HepG2 (cell line): ENCODE results near the gene IFIT5. TPM values are rescaled to one million over a fixed set of nuclear protein-coding genes. Genes with fewer than 3 reads are reported as not detected.

ENCODE experiments used
- CBFB ChIP-seq: sonication (generic); formaldehyde crosslinking; IDR thresholded peaks from 2 replicates; pipeline ENCODE4 v1.4.0; 2020; ENCODE audit warnings: missing genetic modification reagents
- CSRNP2 ChIP-seq: sonication (generic); formaldehyde crosslinking; conservative IDR thresholded peaks from 2 replicates; pipeline ENCODE4 v1.8.0; 2022; ENCODE audit warnings: low read depth, missing genetic modification reagents
- FUBP1 ChIP-seq: sonication (generic); formaldehyde crosslinking; IDR thresholded peaks from 2 replicates; pipeline ENCODE4 v1.5.1; 2020; ENCODE audit warnings: missing genetic modification reagents, mild to moderate bottlenecking, borderline replicate concordance
- HOXA7 ChIP-seq: sonication (generic); formaldehyde crosslinking; IDR thresholded peaks from 2 replicates; pipeline ENCODE4 v1.8.1; 2022; ENCODE audit warnings: mild to moderate bottlenecking, missing genetic modification reagents, moderate library complexity
- IRF1 ChIP-seq: sonication (generic); formaldehyde crosslinking; IDR thresholded peaks from 2 replicates; pipeline ENCODE4 v1.4.0; 2020; ENCODE audit warnings: low read depth, mild to moderate bottlenecking, missing genetic modification reagents
- JUNB ChIP-seq: sonication (generic); formaldehyde crosslinking; IDR thresholded peaks from 2 replicates; pipeline ENCODE4 v1.8.0; 2022; ENCODE audit warnings: missing genetic modification reagents, mild to moderate bottlenecking, borderline replicate concordance
- KDM3A ChIP-seq: IDR thresholded peaks from 2 replicates; pipeline ENCODE4 v1.6.1; 2018; ENCODE audit warnings: low read depth, missing compliant biosample characterization
- MZF1 ChIP-seq: sonication (generic); formaldehyde crosslinking; IDR thresholded peaks from 2 replicates; pipeline ENCODE4 v1.8.1; 2023; ENCODE audit warnings: mild to moderate bottlenecking, missing genetic modification reagents, borderline replicate concordance
- NCOR1 ChIP-seq: fragments of 200-600 bp; sonication (generic); IDR thresholded peaks from 2 replicates; pipeline ENCODE4 v1.7.0; 2017; ENCODE audit warnings: antibody characterized with exemption, low read length, borderline replicate concordance
- NFYC ChIP-seq: IDR thresholded peaks from 2 replicates; pipeline ENCODE4 v1.6.1; 2016; ENCODE audit warnings: missing genetic modification reagents, missing compliant biosample characterization
- SNAPC4 ChIP-seq: sonication (generic); formaldehyde crosslinking; IDR thresholded peaks from 2 replicates; pipeline ENCODE4 v1.4.0; 2020; ENCODE audit warnings: mild to moderate bottlenecking, missing genetic modification reagents
- SRY ChIP-seq: sonication (generic); formaldehyde crosslinking; IDR thresholded peaks from 2 replicates; pipeline ENCODE4 v1.8.0; 2022; ENCODE audit warnings: mild to moderate bottlenecking, missing genetic modification reagents
- TRIM22 ChIP-seq: fragments of 450-650 bp; IDR thresholded peaks from 2 replicates; pipeline ENCODE4 v1.6.1; 2017
- WIZ ChIP-seq: sonication (generic); formaldehyde crosslinking; IDR thresholded peaks from 2 replicates; pipeline ENCODE4 v1.5.1; 2020; ENCODE audit warnings: mild to moderate bottlenecking, missing genetic modification reagents
- ZC3H13 ChIP-seq: sonication (generic); formaldehyde crosslinking; IDR thresholded peaks from 2 replicates; pipeline ENCODE4 v1.8.1; 2023; ENCODE audit warnings: mild to moderate bottlenecking, missing genetic modification reagents, moderate library complexity
- ZIK1 ChIP-seq: sonication (generic); formaldehyde crosslinking; IDR thresholded peaks from 2 replicates; pipeline ENCODE4 v1.5.0; 2020; ENCODE audit warnings: mild to moderate bottlenecking, low read depth, missing genetic modification reagents, borderline replicate concordance
- ZMAT5 ChIP-seq: sonication (generic); formaldehyde crosslinking; IDR thresholded peaks from 2 replicates; pipeline ENCODE4 v1.5.0; 2020; ENCODE audit warnings: mild to moderate bottlenecking, low read depth, missing genetic modification reagents, borderline replicate concordance
- ZNF205 ChIP-seq: IDR thresholded peaks from 2 replicates; pipeline ENCODE4 v1.6.1; 2018; ENCODE audit warnings: missing biosample characterization, missing genetic modification reagents
- ZNF234 ChIP-seq: sonication (generic); formaldehyde crosslinking; conservative IDR thresholded peaks from 2 replicates; pipeline ENCODE4 v1.5.1; 2020; ENCODE audit warnings: mild to moderate bottlenecking, missing genetic modification reagents
- ZNF496 ChIP-seq: sonication (generic); formaldehyde crosslinking; IDR thresholded peaks from 2 replicates; pipeline ENCODE4 v1.8.1; 2023; ENCODE audit warnings: mild to moderate bottlenecking, moderate library complexity, missing genetic modification reagents; ENCODE audit not compliant: insufficient replicate concordance
- polyA plus RNA-seq, 8 experiments: library from polyadenylated mRNA; depleted of rRNA in 3 of 8; stranded (reverse) in 7 of 8; unstranded in 1 of 8; fragments of >200 nt; fragmentation: Illumina TruSeq in 4 of 8; extraction: Trizol in 4 of 8; gene quantifications; 2 replicates each; pipeline versions ENCODE4 v1.2.1 to v1.2.3, GENCODE V29; 2011 to 2016; ENCODE audit warnings: low read depth in 4 of 8, missing spikeins in 1 of 8, mixed read lengths in 1 of 8; ENCODE audit not compliant: insufficient read depth in 1 of 8
- total RNA-seq, 5 experiments: library from RNA; depleted of rRNA; stranded (reverse); fragments of >200 nt; fragmentation: Illumina TruSeq; extraction: Trizol; gene quantifications; 2 replicates each; pipeline ENCODE4 v1.2.3, GENCODE V29; 2016; ENCODE audit warnings: low read depth in 1 of 5

IFIT5 gene
- total and polyA plus RNA-seq, 2 of the 13 experiments (the other 11 are each of a cell fraction or from before 2014, with no cell fraction given) = 2.2 to 8.3 TPM

GRCh38 chr10:89425000-89425399 lies 10.6 kb downstream of the IFIT5 start (continued):
- TF ChIP-seq SNAPC4 (no peak), ZNF234 (CRISPR knock-in tag) (no peak), TRIM22 (no peak), HOXA7 (CRISPR knock-in tag) (no peak), WIZ (CRISPR knock-in tag) (no peak), CSRNP2 (no peak), FUBP1 (CRISPR knock-in tag) (no peak), NFYC (CRISPR knock-in tag) (no peak), ZIK1 (no peak), SRY (CRISPR knock-in tag) (no peak), MZF1 (CRISPR knock-in tag) (no peak), NCOR1 (0 out of 2 replicates have a peak, but pooled peaks have one; percentile 31), ZMAT5 (CRISPR knock-in tag) (no peak), ZNF496 (CRISPR knock-in tag) (no peak), JUNB (CRISPR knock-in tag) (no peak), CBFB (CRISPR knock-in tag) (no peak), ZC3H13 (CRISPR knock-in tag) (no peak), ZNF205 (CRISPR knock-in tag) (no peak), KDM3A (no peak), IRF1 (CRISPR knock-in tag) (no peak)
